ENCODE data around the gene WDR33.

GRCh38 chr2:127796389-127796788 is 14.6 kb downstream of the WDR33 start:
- TF ChIP-seq CTCF (tag by site-specific recombination; IDR thresholded peaks at IDR 0.05), result no peak
- TF ChIP-seq SALL2 (tag by site-specific recombination; IDR thresholded peaks at IDR 0.05; ENCODE audit: borderline replicate concordance), result no peak
- no peak for TF ChIP-seq ZNF37A (tag by site-specific recombination; IDR thresholded peaks at IDR 0.05)
- no peak for TF ChIP-seq ZNF596 (tag by site-specific recombination; IDR thresholded peaks at IDR 0.05)
- TF ChIP-seq ZNF830 (tag by site-specific recombination; IDR thresholded peaks at IDR 0.05; ENCODE audit: low read depth), result no peak
- TF ChIP-seq ZNF274 (IDR thresholded peaks at IDR 0.05; ENCODE audit: low read length), result no peak
- TF ChIP-seq ZNF274 (tag by site-specific recombination; IDR thresholded peaks at IDR 0.05; ENCODE audit: borderline replicate concordance), result no peak
- no peak for TF ChIP-seq GLI2 (tag by site-specific recombination; IDR thresholded peaks at IDR 0.05; ENCODE audit: borderline replicate concordance, low read depth)
- TF ChIP-seq, protein P1, sequence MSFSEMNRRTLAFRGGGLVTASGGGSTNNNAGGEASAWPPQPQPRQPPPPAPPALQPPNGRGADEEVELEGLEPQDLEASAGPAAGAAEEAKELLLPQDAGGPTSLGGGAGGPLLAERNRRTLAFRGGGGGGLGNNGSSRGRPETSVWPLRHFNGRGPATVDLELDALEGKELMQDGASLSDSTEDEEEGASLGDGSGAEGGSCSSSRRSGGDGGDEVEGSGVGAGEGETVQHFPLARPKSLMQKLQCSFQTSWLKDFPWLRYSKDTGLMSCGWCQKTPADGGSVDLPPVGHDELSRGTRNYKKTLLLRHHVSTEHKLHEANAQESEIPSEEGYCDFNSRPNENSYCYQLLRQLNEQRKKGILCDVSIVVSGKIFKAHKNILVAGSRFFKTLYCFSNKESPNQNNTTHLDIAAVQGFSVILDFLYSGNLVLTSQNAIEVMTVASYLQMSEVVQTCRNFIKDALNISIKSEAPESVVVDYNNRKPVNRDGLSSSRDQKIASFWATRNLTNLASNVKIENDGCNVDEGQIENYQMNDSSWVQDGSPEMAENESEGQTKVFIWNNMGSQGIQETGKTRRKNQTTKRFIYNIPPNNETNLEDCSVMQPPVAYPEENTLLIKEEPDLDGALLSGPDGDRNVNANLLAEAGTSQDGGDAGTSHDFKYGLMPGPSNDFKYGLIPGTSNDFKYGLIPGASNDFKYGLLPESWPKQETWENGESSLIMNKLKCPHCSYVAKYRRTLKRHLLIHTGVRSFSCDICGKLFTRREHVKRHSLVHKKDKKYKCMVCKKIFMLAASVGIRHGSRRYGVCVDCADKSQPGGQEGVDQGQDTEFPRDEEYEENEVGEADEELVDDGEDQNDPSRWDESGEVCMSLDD (tag by site-specific recombination; IDR thresholded peaks at IDR 0.05), result no peak
- no peak for TF ChIP-seq MEIS1 (CRISPR knock-in tag; IDR thresholded peaks at IDR 0.05; ENCODE audit: borderline replicate concordance)
- TF ChIP-seq, protein P2, sequence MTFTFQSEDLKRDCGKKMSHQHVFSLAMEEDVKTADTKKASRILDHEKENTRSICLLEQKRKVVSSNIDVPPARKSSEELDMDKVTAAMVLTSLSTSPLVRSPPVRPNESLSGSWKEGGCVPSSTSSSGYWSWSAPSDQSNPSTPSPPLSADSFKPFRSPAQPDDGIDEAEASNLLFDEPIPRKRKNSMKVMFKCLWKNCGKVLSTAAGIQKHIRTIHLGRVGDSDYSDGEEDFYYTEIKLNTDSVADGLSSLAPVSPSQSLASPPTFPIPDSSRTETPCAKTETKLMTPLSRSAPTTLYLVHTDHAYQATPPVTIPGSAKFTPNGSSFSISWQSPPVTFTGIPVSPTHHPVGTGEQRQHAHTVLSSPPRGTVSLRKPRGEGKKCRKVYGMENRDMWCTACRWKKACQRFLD (tag by site-specific recombination; IDR thresholded peaks at IDR 0.05), result no peak
- TF ChIP-seq, protein P3, sequence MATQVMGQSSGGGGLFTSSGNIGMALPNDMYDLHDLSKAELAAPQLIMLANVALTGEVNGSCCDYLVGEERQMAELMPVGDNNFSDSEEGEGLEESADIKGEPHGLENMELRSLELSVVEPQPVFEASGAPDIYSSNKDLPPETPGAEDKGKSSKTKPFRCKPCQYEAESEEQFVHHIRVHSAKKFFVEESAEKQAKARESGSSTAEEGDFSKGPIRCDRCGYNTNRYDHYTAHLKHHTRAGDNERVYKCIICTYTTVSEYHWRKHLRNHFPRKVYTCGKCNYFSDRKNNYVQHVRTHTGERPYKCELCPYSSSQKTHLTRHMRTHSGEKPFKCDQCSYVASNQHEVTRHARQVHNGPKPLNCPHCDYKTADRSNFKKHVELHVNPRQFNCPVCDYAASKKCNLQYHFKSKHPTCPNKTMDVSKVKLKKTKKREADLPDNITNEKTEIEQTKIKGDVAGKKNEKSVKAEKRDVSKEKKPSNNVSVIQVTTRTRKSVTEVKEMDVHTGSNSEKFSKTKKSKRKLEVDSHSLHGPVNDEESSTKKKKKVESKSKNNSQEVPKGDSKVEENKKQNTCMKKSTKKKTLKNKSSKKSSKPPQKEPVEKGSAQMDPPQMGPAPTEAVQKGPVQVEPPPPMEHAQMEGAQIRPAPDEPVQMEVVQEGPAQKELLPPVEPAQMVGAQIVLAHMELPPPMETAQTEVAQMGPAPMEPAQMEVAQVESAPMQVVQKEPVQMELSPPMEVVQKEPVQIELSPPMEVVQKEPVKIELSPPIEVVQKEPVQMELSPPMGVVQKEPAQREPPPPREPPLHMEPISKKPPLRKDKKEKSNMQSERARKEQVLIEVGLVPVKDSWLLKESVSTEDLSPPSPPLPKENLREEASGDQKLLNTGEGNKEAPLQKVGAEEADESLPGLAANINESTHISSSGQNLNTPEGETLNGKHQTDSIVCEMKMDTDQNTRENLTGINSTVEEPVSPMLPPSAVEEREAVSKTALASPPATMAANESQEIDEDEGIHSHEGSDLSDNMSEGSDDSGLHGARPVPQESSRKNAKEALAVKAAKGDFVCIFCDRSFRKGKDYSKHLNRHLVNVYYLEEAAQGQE (tag by site-specific recombination; IDR thresholded peaks at IDR 0.05), result no peak

All from HEK293 (cell line).